Measurements from ENCODE around the gene LRMDA. TPM values are rescaled to one million over a fixed set of nuclear protein-coding genes. Genes with fewer than 3 reads are reported as not detected.

The LRMDA gene
- total and polyA plus RNA-seq, 2 of the 8 experiments (the other 6 are each of a cell fraction or from before 2014, with no cell fraction given): 0.86 to 2.8 TPM

GRCh38 chr10:75450075-75450445 is 18.6 kb downstream of the LRMDA start (continued):
- TF ChIP-seq CHD7 (IDR thresholded peaks at IDR 0.05; ENCODE audit: insufficient replicate concordance, low read length) (no peak), KDM1A (IDR thresholded peaks at IDR 0.05; ENCODE audit: borderline replicate concordance, low read length) (no peak), POLR2AphosphoS5 (IDR thresholded peaks at IDR 0.05; ENCODE audit: low read depth, low read length) (no peak), HDAC2 (IDR thresholded peaks at IDR 0.05; ENCODE audit: borderline replicate concordance in 1 of 2, low read depth in 2 of 2, low read length in 2 of 2) (no peak)
